Measurements from ENCODE around the gene AP4E1.
"Not testable (repeated sequence)": the region's sequence is repeated elsewhere in the genome, so short reads cannot be mapped to it uniquely, and the experiment has no call there.

Gene AP4E1

GRCh38 chr15:50908209-50909009, at the start of gene AP4E1:
Gene AP4E1, plus strand, starts transcription at chr15:50908683. Its CDS starts 96 bp downstream, at chr15:50908779.
- in situ Hi-C loops (cut with MboI; ENCODE audit: low sequenced_read_pairs), result no loop called here

GRCh38 chr15:50860824-50861223, 47.7 kb upstream of the AP4E1 start:
- in situ Hi-C loops (cut with MboI; ENCODE audit: low sequenced_read_pairs), result no loop called here

- in situ Hi-C loops (cut with MboI; ENCODE audit: low sequenced_read_pairs), result no loop called here
Observed at GRCh38 chr15:50862553-50862952, 45.9 kb upstream of the AP4E1 start.

- in situ Hi-C loops (cut with MboI; ENCODE audit: low sequenced_read_pairs), result no loop called here
Observed at GRCh38 chr15:50864873-50865272, 43.6 kb upstream of the AP4E1 start.

GRCh38 chr15:50865515-50866353, 42.7 kb upstream of the AP4E1 start:
- in situ Hi-C loops (cut with MboI; ENCODE audit: low sequenced_read_pairs), result no loop called here

GRCh38 chr15:50871832-50872231, 36.7 kb upstream of the AP4E1 start:
- in situ Hi-C loops (cut with MboI; ENCODE audit: low sequenced_read_pairs), result no loop called here

GRCh38 chr15:50872832-50873426, 35.6 kb upstream of the AP4E1 start:
- in situ Hi-C loops (cut with MboI; ENCODE audit: low sequenced_read_pairs), result no loop called here

- in situ Hi-C loops (cut with MboI; ENCODE audit: low sequenced_read_pairs), result no loop called here
Observed at GRCh38 chr15:50873935-50874361, 34.5 kb upstream of the AP4E1 start.

GRCh38 chr15:50875238-50875637, 33.2 kb upstream of the AP4E1 start:
- in situ Hi-C loops (cut with MboI; ENCODE audit: low sequenced_read_pairs), result not testable (repeated sequence)

GRCh38 chr15:50876260-50876988, 32.1 kb upstream of the AP4E1 start:
- in situ Hi-C loops (cut with MboI; ENCODE audit: low sequenced_read_pairs), result no loop called here

- in situ Hi-C loops (cut with MboI; ENCODE audit: low sequenced_read_pairs), result no loop called here
Observed at GRCh38 chr15:50876989-50877360, 31.5 kb upstream of the AP4E1 start.

- in situ Hi-C loops (cut with MboI; ENCODE audit: low sequenced_read_pairs), result no loop called here
Observed at GRCh38 chr15:50879016-50879617, 29.4 kb upstream of the AP4E1 start.

- in situ Hi-C loops (cut with MboI; ENCODE audit: low sequenced_read_pairs), result no loop called here
Observed at GRCh38 chr15:50880206-50880605, 28.3 kb upstream of the AP4E1 start.

- in situ Hi-C loops (cut with MboI; ENCODE audit: low sequenced_read_pairs), result no loop called here
Observed at GRCh38 chr15:50880651-50881114, 27.8 kb upstream of the AP4E1 start.

GRCh38 chr15:50881121-50882048, 27.1 kb upstream of the AP4E1 start:
- in situ Hi-C loops (cut with MboI; ENCODE audit: low sequenced_read_pairs), result no loop called here

- in situ Hi-C loops (cut with MboI; ENCODE audit: low sequenced_read_pairs), result no loop called here
Observed at GRCh38 chr15:50883903-50884302, 24.6 kb upstream of the AP4E1 start.

- in situ Hi-C loops (cut with MboI; ENCODE audit: low sequenced_read_pairs), result no loop called here
Observed at GRCh38 chr15:50884540-50884939, 23.9 kb upstream of the AP4E1 start.

- in situ Hi-C loops (cut with MboI; ENCODE audit: low sequenced_read_pairs), result no loop called here
Observed at GRCh38 chr15:50886139-50886467, 22.4 kb upstream of the AP4E1 start.

GRCh38 chr15:50886611-50887345, 21.7 kb upstream of the AP4E1 start:
- in situ Hi-C loops (cut with MboI; ENCODE audit: low sequenced_read_pairs), result no loop called here

All from hTERT RPE-1 (cell line).